Ovary (tissue), 3 donors: Measurements from ENCODE around the gene VEPH1.

Experiments used
- POLR2A ChIP-seq: fragments of 450-650 bp; IDR thresholded peaks from one replicate; pipeline ENCODE4 v1.6.1; 2017; ENCODE audit warnings: antibody characterized with exemption, mild to moderate bottlenecking, moderate library complexity
- TF ChIP-seq, protein P1 (sequence below), 3 donors: fragments of 450-650 bp in 2 of 3; fragments of 200-600 bp in 1 of 3; IDR thresholded peaks; one replicate each; pipeline versions ENCODE4 v1.5.1 to v1.8.0; 2016 to 2022; ENCODE audit warnings: antibody characterized with exemption in 3 of 3, mild to moderate bottlenecking in 1 of 3
- donor health status: DM: no; HTN: no; CAD: no.

DNA sequence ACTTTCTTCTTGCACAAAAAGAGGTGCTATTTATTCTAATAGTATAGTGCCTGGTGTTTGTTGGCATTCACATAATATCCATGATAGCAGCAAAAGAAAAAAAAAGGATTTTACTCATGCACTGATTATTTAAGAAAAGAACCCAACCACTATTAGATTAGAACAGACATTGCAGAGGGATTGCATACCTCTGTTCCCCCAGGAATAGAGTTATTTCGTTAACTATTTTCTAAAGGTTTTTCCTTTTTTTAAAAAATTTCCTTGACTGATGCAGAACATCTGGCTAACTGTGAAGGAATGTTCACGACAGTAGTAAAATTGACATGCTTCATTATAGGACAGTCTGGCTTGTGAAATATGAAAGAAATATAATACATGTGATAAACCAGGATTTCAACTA is 203.1 kb downstream of the VEPH1 start:
- TF ChIP-seq, protein P1, sequence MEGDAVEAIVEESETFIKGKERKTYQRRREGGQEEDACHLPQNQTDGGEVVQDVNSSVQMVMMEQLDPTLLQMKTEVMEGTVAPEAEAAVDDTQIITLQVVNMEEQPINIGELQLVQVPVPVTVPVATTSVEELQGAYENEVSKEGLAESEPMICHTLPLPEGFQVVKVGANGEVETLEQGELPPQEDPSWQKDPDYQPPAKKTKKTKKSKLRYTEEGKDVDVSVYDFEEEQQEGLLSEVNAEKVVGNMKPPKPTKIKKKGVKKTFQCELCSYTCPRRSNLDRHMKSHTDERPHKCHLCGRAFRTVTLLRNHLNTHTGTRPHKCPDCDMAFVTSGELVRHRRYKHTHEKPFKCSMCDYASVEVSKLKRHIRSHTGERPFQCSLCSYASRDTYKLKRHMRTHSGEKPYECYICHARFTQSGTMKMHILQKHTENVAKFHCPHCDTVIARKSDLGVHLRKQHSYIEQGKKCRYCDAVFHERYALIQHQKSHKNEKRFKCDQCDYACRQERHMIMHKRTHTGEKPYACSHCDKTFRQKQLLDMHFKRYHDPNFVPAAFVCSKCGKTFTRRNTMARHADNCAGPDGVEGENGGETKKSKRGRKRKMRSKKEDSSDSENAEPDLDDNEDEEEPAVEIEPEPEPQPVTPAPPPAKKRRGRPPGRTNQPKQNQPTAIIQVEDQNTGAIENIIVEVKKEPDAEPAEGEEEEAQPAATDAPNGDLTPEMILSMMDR (IDR thresholded peaks at IDR 0.05) = no peak
- no peak for TF ChIP-seq POLR2A
